Measurements from ENCODE around the gene CLASRP.

DNA sequence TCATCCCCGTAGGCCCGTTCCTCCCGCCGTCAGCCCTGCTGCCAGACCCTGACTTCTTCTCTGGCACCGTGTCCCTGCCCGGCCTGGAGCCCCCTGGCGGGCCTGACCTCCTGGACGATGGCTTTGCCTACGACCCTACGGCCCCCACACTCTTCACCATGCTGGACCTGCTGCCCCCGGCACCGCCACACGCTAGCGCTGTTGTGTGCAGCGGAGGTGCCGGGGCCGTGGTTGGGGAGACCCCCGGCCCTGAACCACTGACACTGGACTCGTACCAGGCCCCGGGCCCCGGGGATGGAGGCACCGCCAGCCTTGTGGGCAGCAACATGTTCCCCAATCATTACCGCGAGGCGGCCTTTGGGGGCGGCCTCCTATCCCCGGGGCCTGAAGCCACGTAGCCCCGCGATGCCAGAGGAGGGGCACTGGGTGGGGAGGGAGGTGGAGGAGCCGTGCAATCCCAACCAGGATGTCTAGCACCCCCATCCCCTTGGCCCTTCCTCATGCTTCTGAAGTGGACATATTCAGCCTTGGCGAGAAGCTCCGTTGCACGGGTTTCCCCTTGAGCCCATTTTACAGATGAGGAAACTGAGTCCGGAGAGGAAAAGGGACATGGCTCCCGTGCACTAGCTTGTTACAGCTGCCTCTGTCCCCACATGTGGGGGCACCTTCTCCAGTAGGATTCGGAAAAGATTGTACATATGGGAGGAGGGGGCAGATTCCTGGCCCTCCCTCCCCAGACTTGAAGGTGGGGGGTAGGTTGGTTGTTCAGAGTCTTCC lies 1.3 kb upstream of the CLASRP start:
- TF ChIP-seq POLR2A (IDR thresholded peaks at IDR 0.05), result no peak
- TF ChIP-seq, protein P1, sequence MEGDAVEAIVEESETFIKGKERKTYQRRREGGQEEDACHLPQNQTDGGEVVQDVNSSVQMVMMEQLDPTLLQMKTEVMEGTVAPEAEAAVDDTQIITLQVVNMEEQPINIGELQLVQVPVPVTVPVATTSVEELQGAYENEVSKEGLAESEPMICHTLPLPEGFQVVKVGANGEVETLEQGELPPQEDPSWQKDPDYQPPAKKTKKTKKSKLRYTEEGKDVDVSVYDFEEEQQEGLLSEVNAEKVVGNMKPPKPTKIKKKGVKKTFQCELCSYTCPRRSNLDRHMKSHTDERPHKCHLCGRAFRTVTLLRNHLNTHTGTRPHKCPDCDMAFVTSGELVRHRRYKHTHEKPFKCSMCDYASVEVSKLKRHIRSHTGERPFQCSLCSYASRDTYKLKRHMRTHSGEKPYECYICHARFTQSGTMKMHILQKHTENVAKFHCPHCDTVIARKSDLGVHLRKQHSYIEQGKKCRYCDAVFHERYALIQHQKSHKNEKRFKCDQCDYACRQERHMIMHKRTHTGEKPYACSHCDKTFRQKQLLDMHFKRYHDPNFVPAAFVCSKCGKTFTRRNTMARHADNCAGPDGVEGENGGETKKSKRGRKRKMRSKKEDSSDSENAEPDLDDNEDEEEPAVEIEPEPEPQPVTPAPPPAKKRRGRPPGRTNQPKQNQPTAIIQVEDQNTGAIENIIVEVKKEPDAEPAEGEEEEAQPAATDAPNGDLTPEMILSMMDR (IDR thresholded peaks at IDR 0.05 in 4 of 5, conservative IDR thresholded peaks at IDR 0.05 in 1 of 5), result no peak

Data from gastrocnemius medialis (tissue), 4 donors.